ENCODE measurements around the gene OR5B3. TPM values are rescaled to one million over a fixed set of nuclear protein-coding genes. Genes with fewer than 3 reads are reported as not detected.
"Not testable (repeated sequence)": the region's sequence is repeated elsewhere in the genome, so short reads cannot be mapped to it uniquely, and the experiment has no call there.

OR5B3 gene
- total RNA-seq, 2 donors from 2014 or later = not detected

DNA sequence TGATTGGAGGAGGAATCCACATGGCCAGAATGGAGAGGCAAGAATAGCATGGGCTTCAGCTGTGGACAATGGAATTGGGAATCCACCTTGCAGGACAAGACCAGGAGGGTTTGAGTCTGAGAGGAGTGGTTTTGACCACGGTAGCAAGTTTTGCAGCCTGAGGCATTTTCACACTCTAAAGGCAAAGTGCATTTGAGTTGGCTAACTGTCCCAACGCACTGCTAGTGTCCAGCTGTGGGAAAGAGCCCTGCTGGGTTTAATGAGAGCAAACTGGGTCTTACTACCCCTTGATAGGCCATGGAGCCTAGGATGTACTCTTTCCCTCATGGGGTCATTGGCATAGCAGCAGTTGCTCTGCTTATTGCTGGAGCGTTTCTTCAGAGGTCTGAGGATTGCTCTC, 21.3 kb upstream of the OR5B3 start, which contains the start of gene OR5B2:
Gene OR5B2, minus strand, starts transcription at position 101 of the 400 bp plus-strand sequence. CDS start 4,860 bp downstream, outside the sequence.
- Mint-ChIP-seq H3K4me1 (peaks cover 11% of the 10 kb centered on the region), H3K4me3 (no peak within 1 kb of the TSS), H3K9me3 (no peaks in the 10 kb centered on the region), H3K36me3 (ENCODE audit: low read depth) (no peaks in the 10 kb centered on the region), H3K27ac (no peak within 1 kb of the TSS), H3K27me3 (ENCODE audit: insufficient read depth) (no peaks in the 10 kb centered on the region)
- H3K9me3 ChIP-seq (ENCODE audit: control insufficient read depth, low read length) = peaks cover 3% of the 10 kb centered on the region
- no peak for DNase-seq
- H3K27ac ChIP-seq (ENCODE audit: low read depth, low read length) = no peak within 1 kb of the TSS
- TF ChIP-seq, protein P1, sequence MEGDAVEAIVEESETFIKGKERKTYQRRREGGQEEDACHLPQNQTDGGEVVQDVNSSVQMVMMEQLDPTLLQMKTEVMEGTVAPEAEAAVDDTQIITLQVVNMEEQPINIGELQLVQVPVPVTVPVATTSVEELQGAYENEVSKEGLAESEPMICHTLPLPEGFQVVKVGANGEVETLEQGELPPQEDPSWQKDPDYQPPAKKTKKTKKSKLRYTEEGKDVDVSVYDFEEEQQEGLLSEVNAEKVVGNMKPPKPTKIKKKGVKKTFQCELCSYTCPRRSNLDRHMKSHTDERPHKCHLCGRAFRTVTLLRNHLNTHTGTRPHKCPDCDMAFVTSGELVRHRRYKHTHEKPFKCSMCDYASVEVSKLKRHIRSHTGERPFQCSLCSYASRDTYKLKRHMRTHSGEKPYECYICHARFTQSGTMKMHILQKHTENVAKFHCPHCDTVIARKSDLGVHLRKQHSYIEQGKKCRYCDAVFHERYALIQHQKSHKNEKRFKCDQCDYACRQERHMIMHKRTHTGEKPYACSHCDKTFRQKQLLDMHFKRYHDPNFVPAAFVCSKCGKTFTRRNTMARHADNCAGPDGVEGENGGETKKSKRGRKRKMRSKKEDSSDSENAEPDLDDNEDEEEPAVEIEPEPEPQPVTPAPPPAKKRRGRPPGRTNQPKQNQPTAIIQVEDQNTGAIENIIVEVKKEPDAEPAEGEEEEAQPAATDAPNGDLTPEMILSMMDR (conservative IDR thresholded peaks at IDR 0.05) = no peak
- WGBS, 2 experiments (ENCODE audit: insufficient coverage in 1 of 2, insufficient read length in 1 of 2) = 71 to 84% methylated on average over 2 to 3 of the region's 3 CpGs
- no peaks in the 10 kb centered on the region for H3K36me3 ChIP-seq (ENCODE audit: control insufficient read depth, insufficient read depth, low read length)
- no peaks in the 10 kb centered on the region for H3K4me1 ChIP-seq (ENCODE audit: control insufficient read depth, insufficient read depth, low read length)
- H3K4me3 ChIP-seq (ENCODE audit: low read length) = no peak within 1 kb of the TSS
- no peaks in the 10 kb centered on the region for H3K27me3 ChIP-seq (ENCODE audit: control insufficient read depth, insufficient read depth, low read length, poor library complexity, severe bottlenecking)
- H3K9ac ChIP-seq (ENCODE audit: extremely low read depth, low read length, poor library complexity, severe bottlenecking) = no peak within 1 kb of the TSS

DNA sequence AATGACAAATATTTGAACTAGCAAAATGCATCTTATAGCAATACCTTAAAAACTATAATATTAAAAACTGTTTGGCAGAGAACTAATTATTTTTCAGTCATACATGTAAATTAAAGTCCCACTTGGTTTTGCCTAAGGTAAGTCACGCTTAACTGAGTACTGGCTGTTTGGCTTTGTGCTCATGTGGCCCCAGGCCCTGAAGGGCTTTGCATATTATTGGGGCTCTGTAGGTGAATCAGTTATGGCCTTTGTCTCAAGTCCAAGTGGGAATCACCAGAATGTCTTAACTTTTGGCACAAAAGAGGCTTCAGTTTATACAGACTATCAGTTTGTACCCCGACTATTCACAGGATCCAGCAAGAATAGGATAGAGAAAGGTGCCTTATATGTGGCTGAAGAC, 7.1 kb downstream of the OR5B3 start:
- H3K9me3 ChIP-seq (ENCODE audit: control insufficient read depth, low read length); H3K27ac ChIP-seq (ENCODE audit: low read depth, low read length); H3K36me3 Mint-ChIP-seq (ENCODE audit: low read depth); H3K36me3 ChIP-seq (ENCODE audit: control insufficient read depth, insufficient read depth, low read length); H3K27me3 ChIP-seq (ENCODE audit: control insufficient read depth, insufficient read depth, low read length, poor library complexity, severe bottlenecking); H3K4me1 ChIP-seq (ENCODE audit: control insufficient read depth, insufficient read depth, low read length); H3K4me1 Mint-ChIP-seq; H3K9me3 Mint-ChIP-seq; H3K4me3 ChIP-seq (ENCODE audit: low read length); H3K9ac ChIP-seq (ENCODE audit: extremely low read depth, low read length, poor library complexity, severe bottlenecking); H3K4me3 Mint-ChIP-seq; DNase-seq; H3K27ac Mint-ChIP-seq; H3K27me3 Mint-ChIP-seq (ENCODE audit: insufficient read depth): not testable (repeated sequence)
- WGBS, 2 experiments (ENCODE audit: insufficient coverage in 1 of 2, insufficient read length in 1 of 2) = no CpG with 5 or more reads among the region's 2 CpGs

DNA sequence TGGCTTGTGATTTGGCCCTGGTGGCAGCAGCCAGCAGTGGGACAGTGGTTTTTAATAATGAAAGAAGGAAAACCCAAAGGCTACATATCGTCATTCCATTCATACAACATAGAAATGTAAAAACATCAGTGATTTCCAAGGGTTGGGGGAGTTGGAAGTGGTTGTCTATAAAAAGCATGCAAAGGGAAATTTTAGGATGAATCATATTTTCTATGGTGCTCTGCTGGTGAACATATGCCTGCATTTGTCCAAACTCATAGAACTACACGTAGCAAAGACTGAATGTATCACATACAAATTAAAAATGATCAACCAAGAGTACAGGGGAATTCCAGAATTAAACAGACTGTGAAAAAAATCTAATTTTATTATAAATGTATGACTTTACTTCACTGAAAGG, 11.1 kb downstream of the OR5B3 start:
- TF ChIP-seq, protein P1 (conservative IDR thresholded peaks at IDR 0.05) = no peak
- Mint-ChIP-seq H3K9me3 (no peaks in the 10 kb centered on the region), H3K4me3 (no peak overlapping the region), H3K36me3 (ENCODE audit: low read depth) (no peaks in the 10 kb centered on the region), H3K4me1 (no peaks in the 10 kb centered on the region), H3K27ac (no peak overlapping the region), H3K27me3 (ENCODE audit: insufficient read depth) (no peaks in the 10 kb centered on the region)
- DNase-seq = no peak
- no peaks in the 10 kb centered on the region for H3K36me3 ChIP-seq (ENCODE audit: control insufficient read depth, insufficient read depth, low read length)
- H3K9ac ChIP-seq (ENCODE audit: extremely low read depth, low read length, poor library complexity, severe bottlenecking) = no peak overlapping the region
- 85% methylated on average over 1 of the region's 2 CpGs; no CpG with 5 or more reads in 1 of the 2 experiments for WGBS, 2 experiments (ENCODE audit: insufficient coverage in 1 of 2, insufficient read length in 1 of 2)
- no peaks in the 10 kb centered on the region for H3K27me3 ChIP-seq (ENCODE audit: control insufficient read depth, insufficient read depth, low read length, poor library complexity, severe bottlenecking)
- H3K4me1 ChIP-seq (ENCODE audit: control insufficient read depth, insufficient read depth, low read length) = no peaks in the 10 kb centered on the region
- peaks cover 20% of the 10 kb centered on the region for H3K9me3 ChIP-seq (ENCODE audit: control insufficient read depth, low read length)
- no peak overlapping the region for H3K27ac ChIP-seq (ENCODE audit: low read depth, low read length)
- H3K4me3 ChIP-seq (ENCODE audit: low read length) = no peak overlapping the region

DNA sequence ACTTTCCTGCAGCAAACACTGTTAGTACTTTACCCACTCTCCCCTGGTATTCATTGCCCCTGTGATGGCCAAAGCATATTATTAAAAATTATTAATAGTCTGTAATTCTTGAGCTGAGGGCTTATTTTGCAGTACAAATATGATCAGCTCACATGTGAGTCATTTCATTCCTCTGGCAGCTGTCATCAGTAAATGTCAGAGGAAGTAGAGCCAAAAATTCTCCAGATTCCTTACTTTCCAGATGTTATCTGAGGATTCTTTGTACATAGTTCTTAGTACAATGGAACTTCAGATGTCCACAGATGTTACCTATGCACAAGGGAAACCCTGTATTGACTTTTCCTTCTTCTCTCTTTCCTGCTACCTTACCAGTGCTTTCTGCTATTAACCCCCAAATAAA, 12.5 kb downstream of the OR5B3 start:
- Mint-ChIP-seq H3K4me3 (no peak overlapping the region), H3K36me3 (ENCODE audit: low read depth) (no peaks in the 10 kb centered on the region), H3K27me3 (ENCODE audit: insufficient read depth) (no peaks in the 10 kb centered on the region), H3K9me3 (peaks cover 5% of the 10 kb centered on the region), H3K27ac (no peak overlapping the region), H3K4me1 (no peaks in the 10 kb centered on the region)
- Histone ChIP-seq H3K27me3 (ENCODE audit: control insufficient read depth, insufficient read depth, low read length, poor library complexity, severe bottlenecking) (no peaks in the 10 kb centered on the region), H3K9me3 (ENCODE audit: control insufficient read depth, low read length) (peaks cover 20% of the 10 kb centered on the region), H3K4me1 (ENCODE audit: control insufficient read depth, insufficient read depth, low read length) (no peaks in the 10 kb centered on the region), H3K4me3 (ENCODE audit: low read length) (no peak overlapping the region), H3K36me3 (ENCODE audit: control insufficient read depth, insufficient read depth, low read length) (no peaks in the 10 kb centered on the region), H3K27ac (ENCODE audit: low read depth, low read length) (no peak overlapping the region), H3K9ac (ENCODE audit: extremely low read depth, low read length, poor library complexity, severe bottlenecking) (no peak overlapping the region)
- TF ChIP-seq, protein P1 (conservative IDR thresholded peaks at IDR 0.05) = no peak
- DNase-seq = no peak

Data from endodermal cell (in vitro differentiated cells).